CD4-positive, alpha-beta T cell treated with Interleukin-21 for 1 hour (primary cell): ENCODE results near the gene APC.
"Not testable (repeated sequence)": the region's sequence is repeated elsewhere in the genome, so short reads cannot be mapped to it uniquely, and the experiment has no call there.

ENCODE experiments used
- DNase-seq: peaks from one replicate; pipeline ENCODE4 v3.0.0-alpha.2; 2020

Gene APC

GRCh38 chr5:112737463-112738190 lies at the start of gene APC:
APC (plus strand) TSS chr5:112737885; CDS start chr5:112754891, 17,006 bp downstream.
- peak; percentile 83 for DNase-seq

- DNase-seq = no peak
Measured at GRCh38 chr5:112689155-112689909, 48.4 kb upstream of the APC start.

GRCh38 chr5:112690605-112691338 lies 46.9 kb upstream of the APC start:
- no peak for DNase-seq

GRCh38 chr5:112691339-112691680 lies 46.4 kb upstream of the APC start:
- no peak for DNase-seq

- DNase-seq = peak; percentile 26
Measured at GRCh38 chr5:112691758-112692157, 45.9 kb upstream of the APC start.

GRCh38 chr5:112692472-112692871 lies 45.2 kb upstream of the APC start:
- DNase-seq = no peak

GRCh38 chr5:112693301-112693700 lies 44.4 kb upstream of the APC start:
- DNase-seq = no peak

- DNase-seq = no peak
Measured at GRCh38 chr5:112694853-112695709, 42.6 kb upstream of the APC start.

- DNase-seq = no peak
Measured at GRCh38 chr5:112696786-112697185, 40.9 kb upstream of the APC start.

- no peak for DNase-seq
Measured at GRCh38 chr5:112697322-112697721, 40.4 kb upstream of the APC start.

- no peak for DNase-seq
Measured at GRCh38 chr5:112697833-112698232, 39.9 kb upstream of the APC start.

GRCh38 chr5:112703866-112704820 lies 33.5 kb upstream of the APC start:
- DNase-seq = no peak

GRCh38 chr5:112706446-112707016 lies 31.2 kb upstream of the APC start:
- no peak for DNase-seq

GRCh38 chr5:112707187-112708102 lies 30.2 kb upstream of the APC start:
- peak; percentile 99 for DNase-seq

- no peak for DNase-seq
Measured at GRCh38 chr5:112708103-112708622, 29.5 kb upstream of the APC start.

GRCh38 chr5:112709416-112709815 lies 28.3 kb upstream of the APC start:
- no peak for DNase-seq

- DNase-seq = no peak
Measured at GRCh38 chr5:112710896-112711295, 26.8 kb upstream of the APC start.

GRCh38 chr5:112711436-112711835 lies 26.2 kb upstream of the APC start:
- no peak for DNase-seq

- DNase-seq = no peak
Measured at GRCh38 chr5:112713206-112713605, 24.5 kb upstream of the APC start.

GRCh38 chr5:112716895-112717294 lies 20.8 kb upstream of the APC start:
- DNase-seq = not testable (repeated sequence)
